Activated CD4-positive, alpha-beta T cell treated with anti-CD3 and anti-CD28 coated beads, Interleukin-2, amount 50 U/mL, for 1 hour (primary cell): Measurements from ENCODE around the gene PRKCA.
"Not testable (repeated sequence)": the region's sequence is repeated elsewhere in the genome, so short reads cannot be mapped to it uniquely, and the experiment has no call there.

Experiments used
- DNase-seq: peaks from one replicate; pipeline ENCODE4 v3.0.0-alpha.2; 2020

Gene PRKCA

DNA sequence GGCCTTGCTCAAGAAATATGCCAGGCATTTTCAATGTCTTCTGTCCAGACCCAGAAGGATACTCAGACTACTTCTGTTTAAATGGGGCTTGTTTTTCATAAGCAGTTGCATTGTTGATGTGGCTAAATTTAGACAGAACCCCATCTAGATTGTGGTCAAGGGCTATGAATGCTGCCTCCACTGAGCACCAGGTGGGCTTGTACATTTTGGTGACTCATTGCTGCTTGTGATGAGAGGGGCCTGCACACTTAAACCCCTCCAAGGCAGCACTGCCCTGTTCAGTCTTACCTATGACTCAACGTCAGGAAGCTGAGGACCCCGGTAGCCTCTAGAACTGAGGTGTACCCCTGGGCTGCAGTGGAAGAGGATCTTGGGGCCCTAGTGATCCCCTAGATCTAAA, 144.0 kb downstream of the PRKCA start:
- DNase-seq: no peak

DNA sequence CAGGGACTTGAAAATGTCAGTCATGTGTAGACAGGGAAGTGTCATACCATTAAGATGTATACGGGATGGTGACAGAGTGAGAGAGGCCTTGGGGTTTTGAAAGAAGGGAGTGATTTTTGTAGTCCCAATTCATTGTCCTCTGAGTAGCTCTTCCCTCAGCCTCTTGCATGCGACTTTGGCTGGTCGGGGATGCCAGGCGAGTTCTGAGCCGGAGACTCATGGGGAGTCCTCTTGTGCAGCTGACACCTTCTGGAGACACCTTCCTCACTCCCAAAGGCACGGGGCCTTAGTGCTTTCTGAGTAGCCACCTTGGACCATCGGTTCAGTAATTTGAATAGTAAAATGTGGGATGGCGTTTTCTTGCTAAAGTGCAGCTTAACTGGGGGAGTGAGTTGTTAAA, 144.7 kb downstream of the PRKCA start:
- DNase-seq: no peak

DNA sequence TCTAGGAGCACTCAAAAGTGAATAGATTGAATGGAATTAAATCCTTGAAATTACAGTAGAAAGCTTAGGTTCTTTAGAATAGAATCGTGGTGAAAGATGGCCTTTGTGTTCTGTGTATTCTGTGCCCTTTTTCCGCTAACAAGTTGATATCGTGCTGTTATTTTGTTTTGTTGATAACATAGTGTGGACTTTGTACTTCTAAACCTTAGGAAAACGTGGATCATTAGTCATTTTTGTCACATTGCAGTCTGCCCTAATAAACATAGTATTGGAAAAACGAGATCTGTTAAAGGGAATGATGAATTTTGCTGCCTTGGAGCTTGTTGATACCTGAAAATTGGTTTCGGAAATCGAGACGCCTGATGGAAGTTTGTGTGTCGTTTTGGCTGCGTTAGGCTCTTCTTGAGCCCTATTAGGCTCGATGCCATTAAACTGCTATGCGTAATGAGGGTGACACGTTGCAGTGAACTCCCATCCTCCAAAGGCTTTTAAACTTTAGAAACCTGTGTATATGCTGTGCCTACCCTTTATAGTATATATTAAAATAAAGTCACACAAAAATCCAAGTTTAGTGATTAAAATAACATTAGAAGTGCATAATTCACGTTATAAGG, 145.7 kb downstream of the PRKCA start:
- no peak for DNase-seq

DNA sequence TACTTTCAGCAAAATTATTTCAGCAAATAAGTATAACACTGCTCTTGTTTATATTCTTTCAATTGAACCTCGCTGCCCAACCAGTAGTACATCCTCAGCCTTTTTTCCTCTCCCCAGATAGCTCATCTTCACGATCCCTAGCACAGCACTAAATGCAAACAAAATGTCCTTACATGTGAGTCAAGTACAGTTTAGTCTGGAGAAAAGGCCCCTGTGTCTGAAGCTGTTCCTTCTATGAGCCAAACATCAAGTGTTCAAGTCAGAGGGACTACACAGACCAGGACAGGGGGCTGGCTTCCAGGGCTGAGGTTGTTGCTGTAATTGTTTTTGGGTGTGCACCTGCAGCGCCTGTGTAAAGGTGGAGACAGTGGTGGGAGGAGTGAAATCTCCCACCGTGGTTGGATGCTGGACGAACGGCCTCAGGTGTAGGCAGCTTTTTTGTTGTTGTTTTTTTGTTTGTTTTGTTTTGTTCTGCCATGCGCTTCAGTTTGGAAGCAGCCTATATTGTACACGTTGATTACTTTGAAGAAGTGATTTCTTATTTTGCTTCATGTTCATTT, 147.1 kb downstream of the PRKCA start:
- DNase-seq: no peak

DNA sequence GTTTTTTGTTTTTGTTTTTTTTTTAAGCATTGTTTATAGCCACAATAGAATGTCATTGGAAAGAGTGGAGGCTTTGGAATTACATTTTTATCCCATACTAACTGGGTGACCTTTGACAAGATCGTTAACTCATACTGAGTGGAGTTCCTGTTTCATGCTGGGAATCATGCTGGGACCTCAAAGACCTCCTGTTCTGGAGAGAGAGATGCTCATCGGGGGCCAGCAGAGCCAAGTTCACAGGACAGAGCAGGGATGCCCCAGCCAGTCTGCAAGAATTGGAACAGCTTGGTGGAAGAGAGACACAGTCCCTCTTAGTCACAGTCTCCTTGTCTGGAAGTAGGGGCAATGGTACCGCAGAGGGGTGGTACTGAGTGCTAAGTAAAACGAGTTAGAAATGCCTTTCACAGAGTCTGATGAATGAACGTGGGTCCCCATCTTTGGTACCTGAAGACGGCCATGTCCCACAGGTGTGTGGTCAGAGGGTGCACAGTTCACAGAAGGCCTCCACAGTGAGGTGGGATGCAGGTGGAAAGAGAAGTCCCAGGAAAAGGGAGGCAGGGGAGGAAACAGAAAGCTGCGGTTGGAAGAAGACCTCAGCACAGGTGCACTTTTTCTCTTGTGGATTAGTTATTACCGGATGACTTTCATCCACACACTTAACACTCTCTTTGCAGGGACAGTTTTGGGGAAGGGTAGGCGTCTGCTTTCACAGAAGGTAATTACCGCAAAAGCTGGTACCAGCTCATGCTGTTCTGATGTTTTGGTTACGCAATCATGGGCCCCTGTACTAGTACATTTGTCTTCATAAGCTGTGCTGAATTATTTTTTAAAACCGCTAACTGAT, 147.8 kb downstream of the PRKCA start:
- DNase-seq: no peak

DNA sequence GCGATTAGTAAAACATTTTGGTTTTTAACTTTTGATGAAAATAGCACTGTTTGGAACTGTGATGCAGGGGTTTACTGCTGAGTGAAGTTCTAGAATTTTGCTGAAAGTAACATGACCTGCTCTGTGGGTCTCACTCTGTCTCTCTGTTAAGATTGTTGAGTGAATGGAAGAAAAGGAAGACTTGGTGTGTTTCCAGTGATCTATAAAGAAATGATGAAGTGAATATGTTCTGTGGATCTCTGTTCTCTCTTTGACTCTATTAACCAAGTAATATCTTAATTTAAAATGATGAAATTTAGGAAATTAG, 148.4 kb downstream of the PRKCA start:
- no peak for DNase-seq

DNA sequence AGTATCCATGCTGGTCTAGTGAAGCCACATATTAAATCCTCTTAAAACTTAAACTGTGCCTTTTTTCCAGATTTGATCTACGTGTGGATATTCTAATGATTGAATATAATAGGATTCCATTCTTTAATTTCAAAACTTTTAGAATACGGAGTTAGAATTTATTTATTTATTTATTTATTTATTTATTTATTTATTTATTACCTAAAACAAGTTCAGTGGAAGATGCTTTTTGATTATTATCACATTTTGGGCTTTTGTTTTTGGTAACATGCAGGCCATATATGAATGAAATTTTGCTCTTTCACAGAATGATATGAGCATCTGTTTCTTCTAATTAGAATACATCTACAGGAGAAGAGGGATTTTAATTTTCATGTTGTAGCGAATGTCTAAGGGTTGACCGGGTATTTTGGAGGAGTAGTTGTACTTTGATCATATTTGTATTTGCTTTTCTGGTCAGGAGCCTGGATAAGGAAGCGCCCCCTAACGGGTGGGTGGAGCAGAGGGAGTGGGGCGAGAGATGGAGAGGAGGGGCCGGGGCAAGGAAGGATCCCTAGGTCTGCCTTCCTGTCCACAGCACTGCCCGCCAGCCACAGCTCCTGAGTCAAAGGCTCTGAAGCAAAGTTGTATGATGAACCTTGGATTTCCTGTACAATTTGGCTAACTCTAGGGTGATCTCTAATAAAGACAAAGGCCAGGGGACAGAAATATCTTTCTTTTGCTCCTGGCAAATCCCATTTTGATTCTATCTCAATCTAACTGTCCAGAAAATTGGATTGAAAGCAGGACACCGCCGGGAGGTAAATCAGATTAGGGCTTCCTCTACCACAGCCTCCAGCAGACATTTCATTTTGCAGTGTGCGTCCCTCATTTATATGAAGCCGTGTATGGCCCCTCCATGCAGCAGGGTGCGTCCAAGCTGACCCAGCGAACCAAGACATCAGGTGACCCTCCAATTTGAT, 149.1 kb downstream of the PRKCA start:
- no peak for DNase-seq

DNA sequence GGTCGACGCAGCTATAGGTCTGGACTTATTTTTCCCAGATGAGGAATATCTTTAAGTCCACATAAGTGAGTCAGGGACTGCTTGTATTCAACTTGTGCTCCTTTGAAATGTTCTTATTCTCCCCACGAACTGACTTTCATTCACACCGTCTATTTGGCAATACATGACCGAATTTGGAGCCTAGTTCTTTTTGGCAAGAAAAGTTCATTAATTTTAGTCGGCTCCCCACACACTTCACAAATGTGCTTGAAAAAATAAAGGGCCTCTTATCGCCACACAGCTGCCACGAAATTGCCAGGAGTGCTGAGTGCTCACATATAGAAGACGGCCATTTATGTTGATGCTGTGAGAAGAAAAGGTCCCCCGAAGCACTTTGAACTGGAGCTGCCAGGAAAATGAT, 152.6 kb downstream of the PRKCA start:
- no peak for DNase-seq

DNA sequence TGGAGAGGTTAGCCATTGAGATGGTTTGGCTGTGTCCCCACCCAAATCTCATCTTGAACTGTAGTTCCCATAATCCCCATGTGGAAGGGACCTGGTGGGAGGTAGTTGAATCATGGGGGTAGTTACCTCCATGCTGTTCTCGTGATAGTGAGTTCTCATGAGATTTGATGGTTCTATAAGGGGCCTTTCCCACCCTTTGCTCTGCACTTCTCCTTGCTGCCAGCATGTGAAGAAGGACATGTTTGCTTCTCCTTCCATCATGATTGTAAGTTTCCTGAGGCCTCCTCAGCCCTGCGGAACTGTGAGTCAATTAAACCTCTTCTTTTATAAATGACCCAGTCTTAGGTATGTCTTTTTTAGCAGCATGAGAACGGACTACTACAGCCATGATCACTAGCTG, 155.1 kb downstream of the PRKCA start:
- DNase-seq: not testable (repeated sequence)

DNA sequence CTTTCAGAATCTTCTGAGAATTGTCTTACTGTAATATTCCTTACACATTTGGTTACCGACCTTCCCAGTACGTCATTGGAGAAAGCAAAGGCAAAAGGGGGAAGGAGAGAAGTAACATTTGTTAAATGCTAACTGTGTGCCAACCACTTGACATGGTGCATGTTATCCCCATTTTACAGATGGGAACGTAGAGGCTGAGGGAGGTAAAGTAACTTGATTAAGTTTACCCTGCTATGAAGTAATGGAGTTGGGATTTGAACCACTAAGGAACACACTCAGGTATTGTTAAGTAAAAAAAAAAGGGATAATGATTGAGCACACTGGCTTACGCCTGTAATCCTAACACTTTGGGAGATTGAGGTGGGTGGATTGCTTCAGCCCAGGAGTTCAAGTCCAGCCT, 156.4 kb downstream of the PRKCA start:
- no peak for DNase-seq

DNA sequence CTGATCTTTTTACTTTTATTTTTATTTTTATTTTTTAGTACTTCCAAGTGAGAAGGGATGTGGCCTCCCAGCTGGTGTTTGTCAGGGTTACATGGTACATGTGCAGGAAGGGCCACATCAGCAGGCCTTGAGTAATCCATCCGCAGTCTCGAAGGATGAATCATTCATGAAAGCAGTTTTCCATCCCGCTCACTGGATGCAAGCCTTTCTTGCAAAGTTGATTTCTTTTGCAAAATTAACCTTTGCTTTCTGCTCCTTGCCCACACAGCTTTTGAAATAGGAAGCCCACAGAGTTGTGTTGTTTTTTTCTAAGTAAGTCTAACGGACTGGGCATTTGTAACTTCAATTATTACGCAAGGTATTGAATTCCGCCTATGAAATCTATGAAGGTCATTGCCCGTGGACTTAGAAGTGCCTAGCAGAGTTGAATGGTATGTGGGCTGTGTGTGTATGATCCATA, 157.4 kb downstream of the PRKCA start:
- DNase-seq: no peak

DNA sequence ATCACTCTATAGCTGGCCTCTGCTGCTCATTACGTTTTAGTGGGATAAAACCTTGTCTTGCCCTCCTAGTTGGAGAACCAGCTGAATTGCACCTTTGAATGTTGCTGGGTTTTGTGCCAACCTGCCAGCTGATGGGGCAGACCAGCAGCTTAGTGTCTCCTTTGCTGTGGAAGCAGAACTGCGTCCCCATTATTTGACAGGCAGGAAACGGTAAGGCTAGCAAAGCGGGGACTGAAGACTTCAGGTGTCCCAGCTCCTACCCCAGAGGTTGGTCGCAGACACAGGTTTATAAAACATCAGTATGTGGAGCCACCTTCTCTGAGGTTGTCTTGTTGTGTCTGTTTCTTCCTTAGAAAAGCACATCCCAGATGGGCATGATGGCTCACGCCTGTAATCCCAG, 158.1 kb downstream of the PRKCA start:
- no peak for DNase-seq

DNA sequence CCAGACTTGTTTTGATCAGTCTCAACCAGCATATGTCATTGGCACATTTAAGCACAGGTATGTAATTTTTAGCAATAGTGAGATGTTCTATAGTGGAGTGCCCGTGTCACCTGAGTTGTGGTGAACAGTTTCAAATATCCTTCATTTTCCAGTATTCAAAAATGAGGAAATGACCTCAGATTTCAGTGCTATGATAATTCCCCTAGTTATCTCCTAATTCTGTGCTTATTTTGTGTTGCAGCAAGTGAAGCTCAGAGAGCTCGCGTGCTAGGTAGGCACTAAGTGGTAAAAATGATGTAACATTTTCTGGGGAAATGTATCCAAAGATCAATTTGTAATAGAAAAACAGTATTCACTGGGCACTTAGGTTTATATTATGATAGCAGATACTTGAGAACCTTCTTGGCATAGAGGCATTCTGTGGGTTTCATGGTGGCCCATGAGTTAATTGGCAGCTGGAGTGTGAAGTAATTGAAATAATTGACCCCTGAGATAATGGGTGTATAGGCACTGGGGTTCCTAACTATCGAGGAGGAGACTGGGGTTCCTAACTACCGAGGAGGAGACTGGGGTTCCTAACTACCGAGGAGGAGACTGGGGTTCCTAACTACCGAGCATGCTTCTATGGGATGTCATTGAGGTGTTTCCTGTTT, 159.1 kb downstream of the PRKCA start:
- DNase-seq: no peak

DNA sequence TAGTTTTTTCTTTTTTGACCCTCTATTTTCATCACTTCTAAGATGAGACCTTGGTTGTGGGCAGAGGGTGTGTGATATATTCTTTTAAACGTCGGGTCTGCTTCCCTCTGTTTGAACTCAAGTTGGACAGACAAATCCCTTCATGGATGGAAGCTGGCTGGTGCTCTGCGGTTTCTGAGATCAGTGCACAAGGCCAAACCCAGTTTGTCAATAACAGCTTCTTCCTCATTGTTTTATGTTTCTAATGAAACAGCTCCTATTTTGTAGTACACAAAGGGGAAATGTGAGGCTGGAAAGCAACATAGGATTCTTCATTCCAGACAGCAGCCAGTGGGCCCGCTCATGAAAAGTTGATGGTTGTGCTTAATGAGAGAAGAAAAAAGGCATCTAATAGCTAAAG, 159.6 kb downstream of the PRKCA start:
- DNase-seq: no peak

DNA sequence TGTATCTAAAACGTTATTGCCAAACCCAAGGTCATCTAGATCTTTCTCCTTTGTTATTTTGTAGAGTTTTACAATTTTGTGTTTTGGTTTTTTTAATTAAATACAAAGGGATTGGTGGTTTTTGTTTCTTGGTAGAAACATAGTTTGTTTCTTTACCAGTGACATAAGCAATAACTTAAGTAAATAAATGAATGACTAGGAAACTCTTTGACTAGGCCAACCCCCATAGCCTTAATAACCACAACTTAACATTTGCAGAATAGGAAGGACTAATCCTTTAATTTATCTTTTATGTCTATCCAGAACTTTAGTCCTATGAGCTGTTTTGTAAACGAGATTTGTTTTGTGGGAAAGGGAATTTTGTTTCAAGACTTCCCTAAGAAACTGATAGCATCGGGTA, 162.5 kb downstream of the PRKCA start:
- no peak for DNase-seq

DNA sequence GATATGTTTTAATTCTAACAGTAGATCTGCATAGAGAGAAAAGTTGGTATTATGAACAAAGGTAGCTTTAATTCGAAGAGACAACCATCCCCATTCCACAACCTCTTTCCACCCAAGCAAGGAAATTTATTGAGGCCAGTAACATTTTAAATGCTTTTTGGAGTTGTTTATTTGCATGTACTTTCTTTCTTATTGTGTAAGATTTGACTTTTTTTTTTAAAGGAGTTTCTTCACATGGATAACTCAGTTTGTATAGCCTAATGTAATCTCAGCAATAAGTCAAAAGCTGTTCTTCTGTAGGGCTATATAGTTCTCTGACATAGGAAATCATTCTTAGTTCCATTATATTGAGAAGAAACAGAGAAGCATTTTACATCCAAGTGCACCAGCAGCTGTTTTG, 163.3 kb downstream of the PRKCA start:
- DNase-seq: no peak

DNA sequence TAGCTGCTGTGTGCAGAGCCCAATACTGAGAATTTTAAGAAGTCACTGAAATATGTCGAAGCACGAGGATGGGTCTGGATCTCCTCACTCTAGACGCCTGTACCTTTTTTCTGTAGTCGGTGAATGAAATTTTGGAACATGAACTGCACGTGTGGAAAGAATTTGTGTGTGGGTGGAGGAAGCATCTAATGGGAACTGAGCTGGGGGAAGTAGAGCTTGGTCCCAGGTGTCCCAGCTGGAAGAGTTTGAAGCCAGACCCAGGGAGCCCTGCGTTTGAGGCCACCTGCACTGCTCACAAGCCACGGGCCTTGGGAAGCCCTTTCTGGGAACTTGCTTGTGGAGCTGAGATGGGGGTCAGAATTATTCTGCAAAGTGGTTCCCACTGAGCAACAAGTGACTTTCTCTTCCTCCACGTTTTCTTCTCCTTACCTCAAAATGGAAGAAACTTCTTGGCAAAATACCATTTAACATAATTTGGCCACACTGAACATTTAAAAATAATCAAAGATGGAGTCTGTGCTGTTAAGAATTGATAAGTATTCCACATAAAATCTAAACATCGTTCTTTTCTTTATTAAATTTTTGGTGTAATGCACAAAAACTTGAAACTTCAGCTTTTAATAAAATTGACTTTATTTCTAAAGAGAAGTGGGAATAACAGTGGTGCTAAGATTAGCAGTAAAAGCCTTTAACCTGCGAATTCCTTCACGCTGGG, 163.8 kb downstream of the PRKCA start:
- no peak for DNase-seq

DNA sequence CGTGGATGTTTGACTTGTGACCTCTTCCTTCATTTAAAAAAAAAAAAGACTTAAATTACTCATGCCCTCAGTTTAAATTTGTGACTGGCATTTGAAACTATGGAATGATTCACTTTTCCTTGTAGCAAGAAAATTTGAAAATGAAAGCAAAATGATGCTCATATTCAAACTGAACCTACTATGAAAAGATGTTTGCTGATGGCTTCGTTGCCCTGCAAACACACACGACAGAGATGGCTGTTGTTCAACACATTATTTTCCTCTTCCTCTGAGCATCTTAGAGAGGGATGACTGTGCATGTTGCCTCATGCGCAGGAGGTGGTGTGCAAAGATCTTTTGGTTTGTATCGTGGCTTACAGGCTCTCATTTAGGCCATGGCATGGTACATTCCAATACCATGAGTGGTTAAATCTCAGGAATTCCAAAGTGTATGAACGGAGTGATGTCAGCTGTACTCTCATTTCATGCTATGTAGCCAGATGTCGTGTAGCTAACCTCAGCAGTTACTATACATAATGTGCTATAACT, 164.5 kb downstream of the PRKCA start:
- no peak for DNase-seq

DNA sequence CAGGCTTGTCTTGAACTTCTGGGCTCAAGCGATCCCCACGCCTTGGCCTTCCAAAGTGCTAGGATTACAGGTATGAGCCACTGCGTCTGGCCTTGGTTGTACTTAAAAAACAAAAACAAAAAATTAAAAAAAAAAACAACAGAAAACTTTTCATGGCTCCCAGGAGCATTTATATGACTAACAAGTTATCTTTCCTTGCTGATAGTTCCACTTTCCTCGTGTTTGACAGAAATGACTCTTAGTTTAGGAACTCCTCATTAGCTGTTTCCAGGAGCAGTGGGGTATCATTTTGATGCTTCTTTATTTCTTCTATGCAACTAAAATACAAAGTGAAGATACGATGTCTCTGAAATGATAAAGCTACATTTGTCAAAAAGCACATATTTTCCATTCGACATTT, 165.4 kb downstream of the PRKCA start:
- no peak for DNase-seq

DNA sequence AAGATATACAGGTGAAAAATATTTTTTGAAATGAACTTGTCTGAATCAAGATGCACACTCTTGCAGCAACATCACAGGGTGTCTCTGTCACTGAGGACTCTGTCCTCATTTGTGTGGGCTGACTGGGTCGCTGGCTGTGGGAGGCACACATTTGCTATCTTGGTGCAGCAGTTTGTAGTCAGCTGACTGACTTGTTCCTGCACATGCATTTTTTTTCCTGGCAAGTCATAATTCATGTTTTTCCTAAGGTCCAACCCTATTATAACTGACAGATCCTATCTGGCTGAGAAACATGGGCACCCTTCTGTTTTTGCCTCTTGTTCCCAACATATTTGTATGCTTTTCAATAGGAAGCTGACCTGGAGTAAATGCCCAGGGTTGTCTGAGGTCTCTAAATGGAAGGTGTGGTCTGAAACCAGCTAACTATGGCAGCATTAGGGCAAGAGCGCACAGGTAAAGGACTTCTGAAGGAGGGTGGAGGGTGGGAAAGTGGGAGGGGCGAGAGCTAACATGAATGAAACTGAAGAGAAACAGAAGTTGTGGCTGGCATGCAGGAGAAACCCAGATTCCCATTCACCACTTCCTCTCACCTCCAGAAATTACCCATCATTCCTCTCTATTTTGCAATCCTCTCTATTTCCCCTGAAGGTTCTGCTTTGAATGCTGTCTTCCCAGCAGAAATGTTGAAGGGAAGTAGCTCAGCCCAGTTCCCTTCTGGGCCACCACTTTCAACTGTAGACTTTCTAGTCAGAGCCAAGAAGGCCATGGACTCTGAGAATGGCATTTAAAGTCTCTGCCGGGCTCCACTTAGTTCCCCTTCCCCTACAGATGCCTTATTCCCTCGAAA, 166.1 kb downstream of the PRKCA start:
- DNase-seq: no peak

DNA sequence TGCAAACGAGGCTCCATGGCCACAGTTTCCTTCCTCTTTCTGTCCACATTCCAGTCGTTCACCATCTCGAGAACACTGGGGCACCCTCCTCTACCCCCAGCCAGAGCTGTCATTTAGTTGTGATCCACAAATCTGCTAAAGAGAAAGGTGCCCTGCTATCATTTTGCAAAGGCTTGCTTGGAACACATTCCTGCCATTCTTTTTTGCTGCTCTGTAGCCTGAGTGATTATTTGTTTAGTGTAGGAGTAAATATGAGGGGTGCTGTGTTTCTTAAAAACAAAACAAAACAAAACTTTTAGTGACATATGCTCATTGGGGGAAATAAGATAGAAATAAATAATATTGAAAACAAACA, 166.7 kb downstream of the PRKCA start:
- DNase-seq: no peak
